Natural killer cell (primary cell): Measurements from ENCODE around the gene ZDHHC19. TPM values are rescaled to one million over a fixed set of nuclear protein-coding genes. Genes with fewer than 3 reads are reported as not detected.

Experiments used
- ATAC-seq, 3 donors: fragments of 150-1000 bp in 2 of 3; fragments of 200-7000 bp in 1 of 3; cut with Tn5 transposase; 1 replicate in 1 of 3; 2 replicates in 2 of 3; pipeline ENCODE4 v1.10.0; 2021; ENCODE audit warnings: mild to moderate bottlenecking in 2 of 3, moderate library complexity in 2 of 3
- DNase-seq, 2 donors: peaks; one replicate each; pipeline versions ENCODE4 v3.0.0 to v3.0.0-alpha.2; 2013 to 2021; ENCODE audit warnings: mixed read lengths in 1 of 2
- H3K27ac ChIP-seq: one replicate; pipeline ENCODE4 v1.5.1; 2013; ENCODE audit warnings: mild to moderate bottlenecking, low read length
- H3K27me3 ChIP-seq: one replicate; pipeline ENCODE4 v1.6.1; 2013; ENCODE audit warnings: low read length; ENCODE audit not compliant: control insufficient read depth, insufficient read depth
- H3K36me3 ChIP-seq: one replicate; pipeline ENCODE4 v1.6.1; 2013; ENCODE audit warnings: low read length; ENCODE audit not compliant: control insufficient read depth, insufficient read depth
- H3K4me1 ChIP-seq: one replicate; pipeline ENCODE4 v1.6.1; 2013; ENCODE audit warnings: low read length; ENCODE audit not compliant: control insufficient read depth, insufficient read depth
- H3K4me3 ChIP-seq: one replicate; pipeline ENCODE4 v1.5.1; 2013; ENCODE audit warnings: low read length
- H3K9me3 ChIP-seq: one replicate; pipeline ENCODE4 v1.6.1; 2013; ENCODE audit warnings: low read length; ENCODE audit not compliant: control insufficient read depth, insufficient read depth
- H3K27ac Mint-ChIP-seq, 2 donors: one replicate each; pipeline ENCODE4 v1.8.0; 2022; ENCODE audit warnings: mild to moderate bottlenecking in 2 of 2, mixed read lengths in 2 of 2, moderate library complexity in 1 of 2
- H3K27me3 Mint-ChIP-seq, 2 donors: one replicate each; pipeline ENCODE4 v1.8.0; 2022; ENCODE audit warnings: low read depth in 2 of 2, mixed read lengths in 2 of 2
- H3K36me3 Mint-ChIP-seq: one replicate; pipeline ENCODE4 v1.8.0; 2022; ENCODE audit warnings: mixed read lengths
- H3K4me1 Mint-ChIP-seq, 2 donors: one replicate each; pipeline ENCODE4 v1.8.0; 2022; ENCODE audit warnings: mixed read lengths in 2 of 2
- H3K4me3 Mint-ChIP-seq: one replicate; pipeline ENCODE4 v1.8.0; 2022; ENCODE audit warnings: mild to moderate bottlenecking, moderate library complexity, mixed read lengths
- H3K9me3 Mint-ChIP-seq, 2 donors: one replicate each; pipeline ENCODE4 v1.8.0; 2022; ENCODE audit warnings: mixed read lengths in 2 of 2
- CTCF ChIP-seq: fragments of 200-600 bp; IDR thresholded peaks from one replicate; pipeline ENCODE4 v1.8.0; 2022; ENCODE audit warnings: antibody characterized with exemption
- WGBS: methylation state at CpG from one replicate; pipeline ENCODE4 v1.1.7; 2013; ENCODE audit warnings: missing lambda C conversion rate; ENCODE audit not compliant: insufficient coverage; 5-methylcytosine and 5-hydroxymethylcytosine counted together
- intact Hi-C: fragments of 100-400 bp; cut with micrococcal nuclease; formaldehyde crosslinking; loops from one replicate; pipeline ENCODE4 v1.14.2; 2022
- total RNA-seq, 4 donors: library from RNA; stranded (reverse); fragments of 120-200 nt in 1 of 4; gene quantifications; one replicate each; pipeline versions ENCODE4 v1.2.3 to v1.2.4, GENCODE V29; 2013 to 2022

ZDHHC19 gene
- total RNA-seq, 3 donors from 2014 or later (not counting 1 experiment from before 2014, with no cell fraction given) = not detected

- WGBS = 89% methylated on average over 14 of the region's 14 CpGs
- intact Hi-C loops = no loop called here
- TF ChIP-seq CTCF = no peak
- no peak overlapping the region for H3K27ac Mint-ChIP-seq
- H3K9me3 Mint-ChIP-seq = no peaks in the 10 kb centered on the region
- no peaks in the 10 kb centered on the region for H3K36me3 Mint-ChIP-seq
- DNase-seq = no peak
- Histone ChIP-seq H3K27ac (no peak overlapping the region), H3K4me1 (no peaks in the 10 kb centered on the region), H3K36me3 (no peaks in the 10 kb centered on the region), H3K4me3 (no peak overlapping the region), H3K27me3 (no peaks in the 10 kb centered on the region), H3K9me3 (no peaks in the 10 kb centered on the region)
- no peaks in the 10 kb centered on the region for H3K27me3 Mint-ChIP-seq
- ATAC-seq = no peak
- H3K4me1 Mint-ChIP-seq = no peaks in the 10 kb centered on the region
- H3K4me3 Mint-ChIP-seq = no peak overlapping the region
These were observed 15.9 kb upstream of the ZDHHC19 start for GRCh38 chr3:196227121-196227561.

DNA sequence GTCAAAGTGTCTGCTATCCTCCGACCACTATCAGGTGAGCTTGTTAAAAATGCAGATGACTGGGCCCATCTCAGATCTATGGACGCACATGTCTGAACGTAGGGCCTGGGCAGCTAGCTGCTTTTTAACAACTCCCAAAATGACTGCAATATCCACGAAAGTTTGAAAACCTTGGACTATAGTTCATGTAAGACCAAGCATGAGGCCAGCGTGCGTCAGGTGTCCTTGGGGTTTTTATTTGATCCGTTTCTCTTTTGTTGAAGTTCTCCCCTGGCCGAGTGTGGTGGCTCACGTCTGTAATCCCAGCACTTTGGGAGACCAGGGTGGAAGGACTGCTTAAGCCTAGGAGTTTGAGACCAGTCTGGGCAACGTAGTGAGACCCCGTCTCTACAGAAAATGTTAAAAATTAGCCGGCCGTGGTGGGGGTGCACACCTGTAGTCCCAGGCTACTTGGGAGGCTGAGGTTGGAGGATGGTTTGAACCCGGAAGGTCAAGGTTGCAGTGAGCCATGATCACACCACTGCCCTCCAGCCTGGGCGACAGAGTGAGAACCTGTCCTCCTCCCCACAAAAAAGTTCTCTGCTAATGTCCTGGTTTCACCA lies 14.7 kb upstream of the ZDHHC19 start:
- no peaks in the 10 kb centered on the region for H3K36me3 Mint-ChIP-seq
- H3K4me3 ChIP-seq = no peak overlapping the region
- intact Hi-C loops = no loop called here
- H3K27me3 ChIP-seq = no peaks in the 10 kb centered on the region
- 93% methylated on average over 15 of the region's 15 CpGs for WGBS
- H3K27ac Mint-ChIP-seq = no peak overlapping the region
- H3K4me1 ChIP-seq = no peaks in the 10 kb centered on the region
- no peak overlapping the region for H3K4me3 Mint-ChIP-seq
- no peak for TF ChIP-seq CTCF
- H3K9me3 ChIP-seq = no peaks in the 10 kb centered on the region
- no peaks in the 10 kb centered on the region for H3K27me3 Mint-ChIP-seq
- H3K9me3 Mint-ChIP-seq = no peaks in the 10 kb centered on the region
- ATAC-seq = no peak
- H3K36me3 ChIP-seq = no peaks in the 10 kb centered on the region
- no peak overlapping the region for H3K27ac ChIP-seq
- no peaks in the 10 kb centered on the region for H3K4me1 Mint-ChIP-seq
- DNase-seq = no peak

DNA sequence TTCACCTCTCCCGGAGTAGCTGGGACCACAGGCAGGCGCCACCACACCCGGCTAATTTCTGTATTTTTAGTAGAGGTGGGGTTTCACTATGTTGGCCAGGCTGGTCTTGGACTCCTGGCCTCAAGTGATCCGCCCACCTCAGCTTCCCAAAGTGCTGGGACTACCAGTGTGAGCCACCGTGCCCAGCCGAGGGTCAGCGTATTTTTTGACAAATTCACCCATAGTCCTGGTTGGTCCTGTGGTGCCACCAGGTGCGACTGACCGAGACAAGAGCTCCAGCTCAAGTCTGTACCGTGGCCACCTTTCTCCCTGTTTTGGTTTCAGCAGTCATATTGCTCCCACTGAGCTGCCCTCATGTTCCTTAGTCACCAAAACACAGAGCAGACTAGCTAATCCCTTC lies 13.9 kb upstream of the ZDHHC19 start:
- no peak for ATAC-seq
- DNase-seq = no peak
- Mint-ChIP-seq H3K36me3 (no peaks in the 10 kb centered on the region), H3K9me3 (no peaks in the 10 kb centered on the region), H3K4me3 (no peak overlapping the region), H3K4me1 (peaks cover under 1 to 2% of the 10 kb centered on the region in 2 donors), H3K27me3 (no peaks in the 10 kb centered on the region), H3K27ac (no peak overlapping the region)
- intact Hi-C loops = no loop called here
- Histone ChIP-seq H3K27ac (no peak overlapping the region), H3K36me3 (no peaks in the 10 kb centered on the region), H3K4me3 (no peak overlapping the region), H3K27me3 (no peaks in the 10 kb centered on the region), H3K9me3 (no peaks in the 10 kb centered on the region), H3K4me1 (peaks cover 6% of the 10 kb centered on the region)
- TF ChIP-seq CTCF = no peak
- WGBS = 93% methylated on average over 10 of the region's 10 CpGs
